Fibroblast of lung (primary cell): Measurements from ENCODE around the gene EIF2B5.

Experiments
- EZH2 ChIP-seq: IDR thresholded peaks from 2 replicates; pipeline ENCODE4 v1.5.1; 2012; ENCODE audit warnings: low read length, control low read depth, mild to moderate bottlenecking; ENCODE audit errors: missing control alignments
- TF ChIP-seq, protein P1 (sequence below), 2 donors: IDR thresholded peaks in 1 of 2; conservative IDR thresholded peaks in 1 of 2; 1 replicate in 1 of 2; 2 replicates in 1 of 2; pipeline ENCODE4 v1.5.1; 2011 to 2012; ENCODE audit warnings: low read length in 2 of 2, control low read depth in 1 of 2, inconsistent platforms in 1 of 2, low read depth in 1 of 2, mild to moderate bottlenecking in 1 of 2

- TF ChIP-seq, protein P1, sequence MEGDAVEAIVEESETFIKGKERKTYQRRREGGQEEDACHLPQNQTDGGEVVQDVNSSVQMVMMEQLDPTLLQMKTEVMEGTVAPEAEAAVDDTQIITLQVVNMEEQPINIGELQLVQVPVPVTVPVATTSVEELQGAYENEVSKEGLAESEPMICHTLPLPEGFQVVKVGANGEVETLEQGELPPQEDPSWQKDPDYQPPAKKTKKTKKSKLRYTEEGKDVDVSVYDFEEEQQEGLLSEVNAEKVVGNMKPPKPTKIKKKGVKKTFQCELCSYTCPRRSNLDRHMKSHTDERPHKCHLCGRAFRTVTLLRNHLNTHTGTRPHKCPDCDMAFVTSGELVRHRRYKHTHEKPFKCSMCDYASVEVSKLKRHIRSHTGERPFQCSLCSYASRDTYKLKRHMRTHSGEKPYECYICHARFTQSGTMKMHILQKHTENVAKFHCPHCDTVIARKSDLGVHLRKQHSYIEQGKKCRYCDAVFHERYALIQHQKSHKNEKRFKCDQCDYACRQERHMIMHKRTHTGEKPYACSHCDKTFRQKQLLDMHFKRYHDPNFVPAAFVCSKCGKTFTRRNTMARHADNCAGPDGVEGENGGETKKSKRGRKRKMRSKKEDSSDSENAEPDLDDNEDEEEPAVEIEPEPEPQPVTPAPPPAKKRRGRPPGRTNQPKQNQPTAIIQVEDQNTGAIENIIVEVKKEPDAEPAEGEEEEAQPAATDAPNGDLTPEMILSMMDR (conservative IDR thresholded peaks at IDR 0.05 in 1 of 2, IDR thresholded peaks at IDR 0.05 in 1 of 2; ENCODE audit: low read depth in 1 of 2, low read length in 2 of 2): no peak
- no peak for TF ChIP-seq EZH2
These were observed 51.7 kb downstream of the EIF2B5 start for GRCh38 chr3:184186902-184187207.
